NCI-H1436 treated with DMSO at 0.1 percent for 48 hours (cell line): ENCODE measurements around the gene ARFIP2.
A peak's percentile ranks its signal among the peaks of the same experiment; 100 is the strongest.

Source experiments
- DNase-seq: peaks from one replicate; lab custom pipeline; 2025; lab: John Stamatoyannopoulos, UW

ARFIP2 gene

DNA sequence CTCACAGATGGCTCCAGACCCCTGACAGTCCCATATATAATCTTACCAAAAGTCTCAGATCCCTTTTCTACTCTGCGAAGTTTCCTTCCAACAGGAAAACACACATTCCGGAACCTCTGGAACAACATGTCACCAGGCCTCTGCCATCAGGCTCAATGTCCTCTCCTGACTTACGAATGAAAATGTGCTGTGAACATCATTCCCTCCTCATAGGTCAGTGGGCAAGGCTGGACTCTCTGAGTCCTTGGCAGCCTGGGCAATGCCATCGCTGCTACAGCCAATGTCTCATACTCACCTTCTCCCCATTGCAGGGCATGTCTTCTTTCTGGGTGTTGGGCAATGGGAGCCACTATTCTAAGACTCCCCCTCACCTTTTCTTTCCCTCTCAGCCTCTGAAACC, 38.7 kb downstream of the ARFIP2 start:
- DNase-seq = no peak

DNA sequence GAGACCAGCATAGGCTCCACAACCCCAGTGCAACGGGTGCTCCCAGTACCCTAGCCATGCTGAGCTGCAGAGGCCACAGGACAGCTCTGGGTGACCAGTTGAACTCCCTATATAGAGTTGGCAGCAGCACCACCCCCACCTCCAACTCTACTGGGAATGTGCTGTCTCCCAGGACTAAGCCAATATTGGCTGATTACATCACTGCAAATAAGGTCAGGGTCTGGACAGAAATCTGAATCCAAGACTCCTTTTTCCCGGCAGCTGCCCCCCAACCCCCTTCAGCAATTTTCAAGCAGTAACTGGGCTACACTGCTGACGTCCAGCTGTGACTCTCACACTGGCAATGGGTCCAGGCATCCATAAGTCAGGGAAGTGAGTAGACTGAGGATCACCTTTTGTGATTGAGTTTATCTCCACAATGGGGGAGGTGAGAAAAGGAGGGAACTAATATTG, 40.2 kb downstream of the ARFIP2 start, which contains the start of gene HPX:
HPX (minus strand) TSS at position 82 of the 453 bp plus-strand sequence; CDS start at position 58, 24 bp downstream.
- no peak for DNase-seq

DNA sequence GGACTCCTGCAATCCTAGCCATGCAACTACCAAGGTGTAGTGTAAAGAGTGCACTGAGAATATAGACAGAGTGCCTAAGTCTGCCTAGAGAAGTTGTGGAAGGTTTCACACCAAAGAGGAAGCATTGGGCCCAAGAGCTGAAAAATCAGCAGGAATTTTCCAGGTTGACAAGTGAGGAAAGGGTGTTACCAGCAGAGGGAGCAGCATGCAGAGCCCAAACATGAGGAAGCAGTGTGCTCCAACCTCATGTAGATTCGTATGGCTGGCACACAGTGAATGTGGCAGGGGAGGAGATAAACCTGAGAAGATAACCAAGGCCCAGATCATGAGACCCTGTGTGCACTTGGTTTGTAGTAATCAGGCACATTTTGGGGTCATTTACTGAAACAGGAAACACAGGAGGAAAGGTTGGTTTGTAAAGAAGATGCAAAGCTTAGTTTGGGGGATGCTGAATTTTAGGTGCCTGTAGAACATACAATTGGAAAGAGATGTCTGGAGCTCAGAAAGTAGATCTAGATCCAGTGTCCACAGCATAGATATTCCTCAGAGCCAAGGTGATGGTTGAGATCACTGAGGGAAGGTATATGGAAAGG, 42.1 kb downstream of the ARFIP2 start:
- DNase-seq = peak; percentile 20

DNA sequence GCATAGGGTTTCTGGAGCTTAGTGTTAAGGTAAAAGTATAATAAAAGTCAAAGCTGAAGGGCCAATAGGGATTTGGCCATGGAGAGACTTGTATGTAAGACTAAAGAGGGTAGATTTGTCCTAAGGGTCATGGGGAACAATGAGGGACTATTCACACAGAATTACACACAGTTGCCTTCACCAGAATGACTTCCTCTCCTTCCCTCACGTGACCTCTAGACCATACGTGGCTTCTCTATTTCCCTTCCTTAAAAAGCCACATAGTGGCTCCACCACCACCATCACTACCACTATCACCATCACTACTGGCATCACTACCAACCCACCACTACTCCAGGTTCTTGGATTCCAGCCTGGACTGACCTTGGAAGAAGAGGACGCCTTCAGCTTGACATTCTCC, 43.1 kb downstream of the ARFIP2 start:
- DNase-seq = no peak

DNA sequence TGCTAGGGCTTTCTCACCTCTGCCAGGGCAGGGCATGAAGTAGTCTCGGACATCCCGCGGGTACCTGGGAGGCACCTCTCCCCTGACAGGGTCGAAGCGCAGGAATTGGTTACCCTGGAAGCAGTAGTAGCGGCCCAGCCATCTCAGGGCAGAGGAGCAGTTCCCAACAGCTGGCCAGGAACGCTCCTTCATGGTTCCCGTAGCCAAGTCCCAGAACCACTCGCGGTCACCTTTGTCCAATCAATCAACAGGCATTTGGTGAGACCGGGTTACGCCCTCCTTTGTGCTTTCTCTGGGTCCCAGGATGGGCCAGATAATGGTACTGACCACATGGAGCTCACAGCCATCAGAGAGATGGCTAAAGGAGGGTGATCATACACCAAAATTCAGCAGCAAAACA, 43.7 kb downstream of the ARFIP2 start:
- DNase-seq = no peak

DNA sequence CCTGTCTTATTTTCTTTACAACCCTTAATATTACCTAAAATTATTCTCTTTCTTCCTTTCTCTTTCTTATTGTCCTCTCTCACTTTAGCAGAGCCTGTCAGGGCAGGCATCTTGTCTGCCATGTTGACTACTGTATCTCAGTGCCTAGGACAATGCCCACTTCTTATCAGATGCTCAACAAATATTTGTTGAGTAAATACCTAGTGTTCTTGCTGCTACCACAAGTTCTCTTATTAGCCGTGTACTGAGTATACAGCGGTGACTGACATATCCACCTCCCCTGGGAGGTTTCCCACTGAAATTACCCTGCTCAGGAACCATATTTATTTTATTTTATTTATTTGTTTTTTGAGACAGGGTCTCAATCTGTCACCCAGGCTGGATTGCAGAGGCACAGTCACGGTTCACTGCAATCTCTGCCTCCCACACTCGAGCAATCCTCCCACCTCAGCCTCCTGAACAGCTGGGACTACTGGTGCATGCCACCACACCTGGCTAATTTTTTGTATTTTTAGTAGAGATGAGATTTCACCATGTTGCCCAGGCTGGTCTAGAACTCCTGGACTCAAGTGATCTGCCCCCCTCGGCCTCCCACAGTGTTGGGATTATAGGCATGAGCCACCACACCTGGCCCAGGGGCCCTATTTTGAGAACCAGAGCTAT, 47.0 kb downstream of the ARFIP2 start:
- DNase-seq = no peak

DNA sequence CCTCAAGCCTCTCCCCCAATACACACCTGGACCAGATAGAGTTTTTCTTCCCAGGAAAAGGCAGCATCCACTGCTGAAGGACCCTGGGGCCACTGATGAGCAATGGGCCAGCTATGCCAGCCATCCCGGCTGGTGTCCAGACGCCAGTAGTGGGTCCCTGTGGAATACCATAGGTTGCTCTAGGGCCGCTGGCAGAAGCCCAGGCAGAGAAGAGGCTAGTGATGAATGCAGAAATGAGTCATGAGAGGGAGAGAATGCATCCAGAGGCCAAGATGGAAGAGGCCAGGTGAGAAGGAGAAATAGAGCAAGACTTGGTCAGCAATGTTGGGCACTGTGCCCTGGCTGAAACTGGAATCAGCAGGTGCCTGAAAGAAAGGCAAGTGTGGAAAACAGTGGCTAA, 49.3 kb downstream of the ARFIP2 start:
- DNase-seq = no peak

DNA sequence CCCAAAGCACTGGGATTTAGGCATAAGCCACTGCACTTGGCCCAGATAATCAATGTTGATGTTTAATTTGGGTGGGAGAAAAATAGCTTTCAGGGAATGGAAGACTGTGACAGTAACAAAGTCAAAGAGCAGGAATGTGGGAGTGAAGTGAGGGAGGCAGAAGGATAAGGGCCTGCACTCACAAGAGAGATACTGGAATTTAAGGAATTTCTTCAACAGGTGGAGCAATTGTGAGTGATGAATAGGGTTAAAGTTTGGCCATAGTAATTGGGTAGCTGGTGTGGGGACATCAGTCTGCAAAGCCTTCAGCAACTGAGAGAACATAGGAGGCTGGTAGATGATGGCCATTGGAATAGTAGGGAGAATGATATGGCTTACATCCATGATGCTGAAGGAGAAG, 53.6 kb downstream of the ARFIP2 start:
- DNase-seq = no peak
